Subcutaneous abdominal adipose tissue (tissue), 5 donors: ENCODE data around the gene DMD.
"Not testable (repeated sequence)": the region's sequence is repeated elsewhere in the genome, so short reads cannot be mapped to it uniquely, and the experiment has no call there.

ENCODE experiments used
- H3K27ac ChIP-seq: one replicate; pipeline ENCODE4 v1.7.0; 2013; ENCODE audit warnings: low read depth, mild to moderate bottlenecking, inconsistent platforms, low read length, moderate library complexity
- H3K27me3 ChIP-seq, 5 donors: one replicate each; pipeline ENCODE4 v1.7.0; 2013; ENCODE audit warnings: low read length in 5 of 5, inconsistent platforms in 1 of 5; ENCODE audit not compliant: control insufficient read depth in 5 of 5, insufficient read depth in 4 of 5
- H3K36me3 ChIP-seq, 5 donors: one replicate each; pipeline ENCODE4 v1.7.0; 2013; ENCODE audit warnings: low read length in 5 of 5; ENCODE audit not compliant: control insufficient read depth in 5 of 5, insufficient read depth in 5 of 5
- H3K4me1 ChIP-seq, 5 donors: one replicate each; pipeline ENCODE4 v1.7.0; 2013; ENCODE audit warnings: low read length in 5 of 5, mild to moderate bottlenecking in 3 of 5, moderate library complexity in 1 of 5; ENCODE audit not compliant: control insufficient read depth in 5 of 5, insufficient read depth in 5 of 5
- H3K4me3 ChIP-seq, 5 donors: one replicate each; pipeline ENCODE4 v1.7.0; 2013; ENCODE audit warnings: low read length in 5 of 5, low read depth in 1 of 5
- H3K9ac ChIP-seq, 5 donors: one replicate each; pipeline ENCODE4 v1.7.0; 2013; ENCODE audit warnings: low read length in 5 of 5, mild to moderate bottlenecking in 4 of 5, moderate library complexity in 3 of 5
- H3K9me3 ChIP-seq, 5 donors: one replicate each; pipeline ENCODE4 v1.7.0; 2013; ENCODE audit warnings: low read length in 5 of 5; ENCODE audit not compliant: control insufficient read depth in 5 of 5
- donor health status: healthy.
- donor health status: healthy.
- donor health status: healthy.
- donor health status: healthy.
- donor health status: healthy.

The DMD gene

DNA sequence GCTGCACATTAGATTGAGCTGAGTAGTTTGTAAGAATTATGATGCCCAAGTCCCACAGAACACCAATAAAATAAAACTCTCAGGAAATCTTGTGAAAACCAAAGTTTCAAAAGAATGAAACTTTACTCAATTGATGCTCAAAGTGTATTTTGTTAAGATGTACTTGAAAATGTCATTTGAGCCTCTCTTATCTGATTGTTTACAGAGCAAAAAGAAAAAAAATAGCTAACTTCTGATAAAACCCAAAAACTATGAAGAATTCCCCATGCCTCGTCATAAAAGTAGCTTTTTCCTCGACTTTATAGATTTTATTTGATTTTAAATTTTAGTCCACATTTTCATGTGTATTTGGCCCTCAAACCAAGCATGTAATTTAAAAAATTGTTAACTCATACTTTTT, 1618.0 kb downstream of the DMD start:
- no peaks in the 10 kb centered on the region for H3K36me3 ChIP-seq
- no peak overlapping the region for H3K9ac ChIP-seq
- H3K4me1 ChIP-seq = no peaks in the 10 kb centered on the region
- no peak overlapping the region for H3K27ac ChIP-seq
- no peaks in the 10 kb centered on the region for H3K27me3 ChIP-seq
- peaks cover 0 to 3% (median 0%) of the 10 kb centered on the region in 5 donors for H3K9me3 ChIP-seq
- H3K4me3 ChIP-seq = no peak overlapping the region

GRCh38 chrX:31591355-31591754, 1620.0 kb downstream of the DMD start:
- H3K36me3 ChIP-seq = no peaks in the 10 kb centered on the region
- no peaks in the 10 kb centered on the region for H3K27me3 ChIP-seq
- H3K9ac ChIP-seq = no peak overlapping the region
- no peak overlapping the region for H3K27ac ChIP-seq
- H3K9me3 ChIP-seq = peaks cover 0 to 3% (median 0%) of the 10 kb centered on the region in 5 donors
- H3K4me1 ChIP-seq = no peaks in the 10 kb centered on the region
- no peak overlapping the region for H3K4me3 ChIP-seq

- Histone ChIP-seq H3K27ac (no peak overlapping the region), H3K36me3 (no peaks in the 10 kb centered on the region), H3K4me1 (no peaks in the 10 kb centered on the region), H3K27me3 (no peaks in the 10 kb centered on the region), H3K9ac (no peak overlapping the region), H3K9me3 (peaks cover 0 to 3% (median 0%) of the 10 kb centered on the region in 5 donors), H3K4me3 (no peak overlapping the region)
Observed at GRCh38 chrX:31590581-31591114, 1620.7 kb downstream of the DMD start.

GRCh38 chrX:31589503-31589902, 1621.8 kb downstream of the DMD start:
- no peak overlapping the region for H3K27ac ChIP-seq
- H3K4me1 ChIP-seq = no peaks in the 10 kb centered on the region
- H3K36me3 ChIP-seq = no peaks in the 10 kb centered on the region
- H3K4me3 ChIP-seq = no peak overlapping the region
- peaks cover 0 to 4% (median 0%) of the 10 kb centered on the region in 5 donors for H3K9me3 ChIP-seq
- no peak overlapping the region for H3K9ac ChIP-seq
- H3K27me3 ChIP-seq = no peaks in the 10 kb centered on the region

DNA sequence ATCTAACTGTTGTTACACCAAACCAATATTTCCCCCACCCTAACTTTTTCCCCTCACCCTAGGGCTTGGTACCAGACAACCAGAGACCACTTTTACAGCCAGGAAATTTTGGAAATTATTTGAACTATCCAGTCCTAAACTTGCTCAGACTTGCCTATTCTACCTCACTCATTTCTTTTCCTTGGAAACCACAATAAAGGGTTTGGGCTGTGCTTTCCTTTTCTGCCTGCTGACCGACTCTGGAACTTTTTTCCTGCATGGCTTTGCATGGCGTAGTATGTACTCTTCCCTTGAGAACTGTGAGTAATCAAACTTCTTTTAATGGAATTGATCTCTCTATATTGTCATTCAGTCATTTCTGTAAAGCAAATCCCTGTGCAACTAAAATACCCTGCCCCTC, 1623.0 kb downstream of the DMD start:
- no peaks in the 10 kb centered on the region for H3K36me3 ChIP-seq

GRCh38 chrX:31583892-31584291, 1627.5 kb downstream of the DMD start:
- H3K4me3 ChIP-seq, H3K9me3 ChIP-seq, H3K36me3 ChIP-seq, H3K27ac ChIP-seq, H3K27me3 ChIP-seq, H3K4me1 ChIP-seq, H3K9ac ChIP-seq: not testable (repeated sequence)

More for the DNA sequence above, 1623.0 kb downstream of the DMD start:
- H3K27ac ChIP-seq = no peak overlapping the region
- H3K4me1 ChIP-seq = no peaks in the 10 kb centered on the region
- no peak overlapping the region for H3K9ac ChIP-seq
- H3K9me3 ChIP-seq = peaks cover 0 to 5% (median 0%) of the 10 kb centered on the region in 5 donors
- no peak overlapping the region for H3K4me3 ChIP-seq
- H3K27me3 ChIP-seq = no peaks in the 10 kb centered on the region

GRCh38 chrX:31580726-31581125, 1630.6 kb downstream of the DMD start:
- Histone ChIP-seq H3K9me3 (peaks cover 0 to 2% (median 0%) of the 10 kb centered on the region in 5 donors), H3K27ac (no peak overlapping the region), H3K36me3 (no peaks in the 10 kb centered on the region)

DNA sequence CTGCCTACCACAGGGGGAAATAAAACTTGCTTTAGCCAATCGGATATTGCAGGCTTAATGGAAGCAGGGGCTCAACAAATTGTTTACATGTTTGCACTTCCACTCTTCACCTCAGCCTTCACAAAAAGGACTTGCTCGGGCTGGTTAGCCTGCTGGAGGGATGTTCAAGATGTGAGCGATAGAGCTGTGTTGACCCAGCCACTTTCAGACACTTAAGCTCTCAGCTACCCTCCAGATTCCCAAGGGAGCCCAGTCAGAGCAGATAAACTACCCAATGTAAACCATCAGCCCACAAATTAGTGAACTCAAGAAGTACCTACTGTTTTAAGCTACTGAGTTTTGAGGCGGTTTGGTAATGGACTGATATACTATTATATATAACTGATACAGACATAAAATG, 1631.1 kb downstream of the DMD start:
- no peaks in the 10 kb centered on the region for H3K27me3 ChIP-seq
- H3K9ac ChIP-seq = no peak overlapping the region
- H3K9me3 ChIP-seq = peaks cover 0 to 2% (median 0%) of the 10 kb centered on the region in 5 donors
- no peaks in the 10 kb centered on the region for H3K4me1 ChIP-seq
- no peaks in the 10 kb centered on the region for H3K36me3 ChIP-seq
- H3K27ac ChIP-seq = no peak overlapping the region
- no peak overlapping the region for H3K4me3 ChIP-seq

More at GRCh38 chrX:31580726-31581125, 1630.6 kb downstream of the DMD start:
- H3K4me1 ChIP-seq = no peaks in the 10 kb centered on the region
- H3K27me3 ChIP-seq = no peaks in the 10 kb centered on the region
- H3K4me3 ChIP-seq = no peak overlapping the region
- no peak overlapping the region for H3K9ac ChIP-seq

GRCh38 chrX:31572360-31572759, 1639.0 kb downstream of the DMD start:
- no peaks in the 10 kb centered on the region for H3K27me3 ChIP-seq
- H3K4me3 ChIP-seq = no peak overlapping the region
- H3K9ac ChIP-seq = no peak overlapping the region
- H3K9me3 ChIP-seq = no peaks in the 10 kb centered on the region
- no peak overlapping the region for H3K27ac ChIP-seq
- no peaks in the 10 kb centered on the region for H3K36me3 ChIP-seq
- H3K4me1 ChIP-seq = peaks cover 0 to 3% (median 0%) of the 10 kb centered on the region in 5 donors

GRCh38 chrX:31570658-31571057, 1640.7 kb downstream of the DMD start:
- no peak overlapping the region for H3K4me3 ChIP-seq
- no peak overlapping the region for H3K27ac ChIP-seq
- no peaks in the 10 kb centered on the region for H3K27me3 ChIP-seq
- no peaks in the 10 kb centered on the region for H3K36me3 ChIP-seq
- peaks cover 0 to 3% (median 0%) of the 10 kb centered on the region in 5 donors for H3K4me1 ChIP-seq
- no peaks in the 10 kb centered on the region for H3K9me3 ChIP-seq
- H3K9ac ChIP-seq = no peak overlapping the region

GRCh38 chrX:31563792-31564191, 1647.6 kb downstream of the DMD start:
- no peak overlapping the region for H3K4me3 ChIP-seq
- H3K36me3 ChIP-seq = no peaks in the 10 kb centered on the region
- H3K9me3 ChIP-seq = no peaks in the 10 kb centered on the region
- no peaks in the 10 kb centered on the region for H3K27me3 ChIP-seq
- no peak overlapping the region for H3K9ac ChIP-seq
- no peak overlapping the region for H3K27ac ChIP-seq
- H3K4me1 ChIP-seq = no peaks in the 10 kb centered on the region
